Central memory CD4-positive, alpha-beta T cell (primary cell): Measurements from ENCODE around the gene NME3.
"Not testable (repeated sequence)": the region's sequence is repeated elsewhere in the genome, so short reads cannot be mapped to it uniquely, and the experiment has no call there.

ENCODE experiments used
- DNase-seq: peaks from one replicate; pipeline ENCODE4 v3.0.0; 2022
- total RNA-seq, 3 experiments: gene quantifications; one replicate each; lab custom pipeline; 2026; lab: John Stamatoyannopoulos, UW

NME3 gene
- total RNA-seq, result 13.5 to 30.5 (median 29.7) reads per million in 3 experiments

DNA sequence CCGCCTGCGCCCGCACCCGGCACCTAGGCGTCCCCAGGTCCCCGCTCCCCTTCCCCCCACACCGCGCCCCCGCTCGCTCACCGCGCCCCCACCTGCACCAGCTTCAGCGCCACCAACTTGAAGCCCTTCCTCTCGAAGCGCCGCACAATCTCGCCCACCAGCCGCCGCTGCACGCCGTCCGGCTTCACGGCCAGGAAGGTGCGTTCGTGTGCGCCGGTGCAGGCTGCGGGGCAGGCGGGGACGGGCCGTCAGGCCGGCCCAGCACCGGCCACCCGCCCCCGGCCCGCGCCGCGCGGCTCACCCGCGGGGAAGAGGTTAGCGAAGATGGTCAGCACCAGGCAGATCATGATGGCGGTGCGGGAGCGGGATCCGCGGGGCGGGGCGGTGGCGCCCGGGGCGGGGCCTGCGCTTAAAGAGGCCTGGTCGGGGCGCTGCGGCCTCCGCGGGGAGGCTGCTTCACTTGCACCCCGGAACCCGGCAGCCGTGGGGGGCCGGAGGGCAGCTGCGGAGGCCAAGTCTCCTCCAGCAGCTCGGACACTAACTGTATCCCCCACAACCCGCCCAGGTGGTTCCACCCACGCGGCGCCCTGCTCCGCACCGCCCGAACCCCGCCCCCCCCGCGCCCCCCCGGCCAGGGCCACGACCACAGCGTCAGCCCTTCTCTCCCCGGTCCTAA is at the start of gene NME3:
NME3 (minus strand) TSS at position 356 of the 676 bp plus-strand sequence; CDS start at position 347, 9 bp downstream.
- DNase-seq, result peak; percentile 63

DNA sequence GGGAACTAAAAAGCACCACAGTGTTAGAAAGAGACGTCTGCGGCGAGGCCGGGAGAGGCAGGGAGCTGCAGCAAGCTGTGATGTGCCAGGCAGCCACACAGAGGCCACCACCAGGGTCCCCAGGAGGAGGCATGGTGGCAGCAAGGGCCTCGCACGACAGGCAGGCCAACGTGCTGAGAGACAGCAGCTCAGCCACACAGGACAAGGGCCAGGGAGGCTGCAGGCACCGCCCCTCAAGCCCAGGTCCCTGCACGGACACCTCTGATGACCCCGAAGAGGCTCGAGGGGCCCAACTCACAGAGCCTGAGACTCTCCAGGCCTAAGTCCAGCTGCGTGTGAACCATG is 49.6 kb upstream of the NME3 start:
- no peak for DNase-seq

DNA sequence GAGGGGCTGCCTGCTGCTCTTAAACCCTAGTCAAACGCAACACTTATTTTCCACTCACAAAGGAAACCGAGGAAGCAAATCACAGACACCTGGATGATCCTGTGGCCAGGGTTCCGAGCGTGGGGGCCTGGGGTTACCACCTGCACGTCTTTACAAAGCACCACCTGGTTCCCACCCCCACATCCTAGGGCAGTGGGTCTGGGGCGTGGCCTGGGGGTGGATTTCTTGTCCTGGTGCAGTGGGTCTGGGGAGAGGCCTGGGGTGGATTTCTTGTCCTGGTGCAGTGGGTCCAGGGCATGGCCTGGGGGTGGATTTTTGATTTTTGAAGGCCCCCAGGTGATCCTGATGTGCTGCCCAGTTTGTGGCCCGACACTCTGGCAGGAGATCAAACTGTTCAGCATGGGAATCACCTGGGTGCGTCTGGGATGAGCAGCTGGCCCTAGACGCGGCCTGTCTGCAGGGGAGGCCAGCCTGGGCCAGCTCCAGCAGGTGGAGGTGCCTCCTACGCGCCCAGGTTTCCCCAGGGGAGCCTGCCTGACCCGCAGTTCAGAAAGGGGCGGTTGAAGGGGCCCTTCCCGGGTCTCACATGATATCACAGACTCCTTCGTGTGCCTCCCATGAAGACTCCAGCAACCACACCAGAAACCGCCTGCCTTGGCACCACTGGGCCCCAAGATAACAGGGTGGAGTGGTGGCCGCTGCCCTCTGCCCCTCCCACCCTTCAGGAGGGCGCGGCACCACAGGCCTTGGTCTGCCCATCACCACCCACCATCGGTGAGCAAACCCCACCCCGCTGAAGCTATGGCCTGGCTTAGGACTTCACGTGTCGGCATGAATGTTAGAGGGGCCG is 49.0 kb upstream of the NME3 start:
- DNase-seq, result no peak

DNA sequence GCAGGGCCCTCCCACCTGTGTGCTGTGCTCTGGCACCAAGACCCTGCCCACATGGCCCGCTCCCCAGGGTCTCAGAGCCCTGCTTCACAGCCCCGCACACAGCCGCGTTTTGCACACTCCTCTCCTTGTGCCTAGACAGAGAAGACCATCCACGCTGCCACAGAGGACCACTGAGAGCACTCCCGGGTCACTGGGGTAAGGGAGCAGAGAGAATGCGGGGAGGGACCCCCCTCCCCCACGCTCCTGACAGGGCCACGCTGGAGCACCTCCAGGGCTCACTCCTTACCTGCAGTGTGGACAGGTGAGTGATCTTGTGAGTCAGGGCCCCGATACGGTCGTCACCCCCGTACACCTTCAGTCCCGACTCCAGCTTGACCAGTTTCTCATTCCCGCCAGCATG is 48.3 kb upstream of the NME3 start:
- no peak for DNase-seq

DNA sequence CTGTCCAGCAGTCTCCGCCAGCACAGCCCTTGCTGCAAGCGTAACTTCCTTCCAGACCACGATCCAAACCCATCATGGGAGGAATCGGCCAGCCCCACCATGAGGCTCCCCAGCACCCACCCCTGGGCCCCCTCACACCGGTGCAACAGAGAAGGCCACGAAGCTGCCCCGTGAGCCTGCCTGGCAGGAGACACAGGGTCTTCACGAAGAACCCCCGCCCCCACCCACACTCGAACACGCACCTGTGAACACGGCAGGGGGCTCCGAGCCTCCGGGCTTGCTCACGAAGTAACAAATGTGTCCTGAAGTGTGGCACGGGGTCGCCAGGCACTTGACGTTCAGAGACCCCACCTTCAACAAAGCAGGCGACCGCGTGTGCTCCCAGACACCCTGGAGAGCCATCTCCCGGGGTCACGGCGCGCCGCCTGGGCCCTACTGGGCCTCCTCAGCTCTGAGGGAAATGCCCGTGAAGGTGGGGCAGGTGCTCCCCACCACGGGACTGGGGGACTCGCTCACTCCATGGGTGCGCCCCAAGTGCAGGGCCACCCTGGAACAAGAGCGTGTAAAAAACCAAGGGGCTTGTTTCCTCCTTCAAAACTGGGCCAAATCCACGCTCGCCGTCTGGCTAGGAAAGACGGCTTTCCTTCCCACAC is 47.7 kb upstream of the NME3 start:
- DNase-seq, result no peak

DNA sequence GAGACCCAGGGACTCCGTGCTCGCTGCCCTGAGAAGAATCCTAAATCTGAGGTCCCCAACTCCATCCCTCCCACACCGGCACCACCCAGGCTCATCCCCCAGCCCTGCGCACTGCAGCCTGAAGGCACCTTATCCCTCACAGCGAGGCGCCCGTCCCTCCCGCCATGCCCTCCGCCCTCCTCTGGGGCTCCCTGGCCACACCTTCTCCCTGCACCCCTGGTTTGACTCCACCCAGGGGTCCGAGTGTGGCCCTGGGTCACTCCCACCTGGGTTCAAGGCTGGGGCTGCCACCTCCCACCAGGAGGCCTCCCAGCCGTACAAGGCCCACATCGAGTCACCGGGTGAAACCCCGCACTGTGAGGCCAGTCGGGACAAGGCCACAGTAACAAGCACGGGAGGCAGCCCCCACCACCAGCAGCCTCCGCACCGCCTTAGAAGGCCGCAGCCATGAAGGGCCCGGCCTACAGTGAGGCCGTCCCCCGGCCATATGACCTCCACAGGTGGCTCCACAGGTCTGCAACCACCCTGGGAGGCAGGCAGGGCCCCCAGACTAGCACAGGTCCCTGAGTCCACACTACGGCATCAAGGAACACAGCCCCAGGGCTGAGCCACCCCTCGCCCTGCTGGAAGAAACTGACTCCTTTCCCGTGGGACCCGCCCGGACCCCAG is 47.0 kb upstream of the NME3 start:
- DNase-seq, result no peak

DNA sequence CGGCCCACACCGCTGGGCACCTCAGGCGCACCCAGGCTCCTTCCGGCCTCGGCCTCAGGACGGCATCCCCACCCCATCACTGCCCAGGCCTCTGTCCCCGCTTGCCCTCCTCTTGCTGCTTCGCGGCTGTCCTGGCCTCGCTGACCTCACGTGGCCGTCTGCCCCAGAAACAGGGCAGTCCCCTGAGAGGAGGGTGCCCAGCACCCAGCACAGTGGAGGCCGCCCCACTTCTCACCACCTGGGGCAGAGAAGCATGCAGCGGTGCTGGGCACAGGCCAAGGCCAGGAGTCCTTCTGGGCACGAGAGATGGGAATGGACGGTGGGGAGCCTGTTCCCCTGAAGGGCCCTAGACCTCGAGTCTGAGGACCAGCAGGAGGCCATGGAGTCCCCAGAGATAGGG is 46.4 kb upstream of the NME3 start:
- DNase-seq, result no peak

DNA sequence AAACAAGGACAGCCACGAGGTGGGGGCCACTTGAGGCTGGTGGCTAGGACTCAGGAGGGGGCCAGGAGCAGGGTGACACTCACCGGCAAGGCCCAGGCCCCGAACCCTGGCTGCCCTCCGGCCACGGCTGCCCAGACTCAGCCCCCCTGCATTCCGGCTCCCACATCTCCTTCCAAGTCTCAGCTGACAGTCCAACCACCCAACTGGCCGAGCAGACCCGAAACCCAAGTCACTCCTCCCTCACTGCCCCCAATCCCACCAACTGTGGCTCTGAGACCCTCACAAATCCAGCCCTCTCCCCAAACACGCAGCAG is 45.9 kb upstream of the NME3 start:
- no peak for DNase-seq

DNA sequence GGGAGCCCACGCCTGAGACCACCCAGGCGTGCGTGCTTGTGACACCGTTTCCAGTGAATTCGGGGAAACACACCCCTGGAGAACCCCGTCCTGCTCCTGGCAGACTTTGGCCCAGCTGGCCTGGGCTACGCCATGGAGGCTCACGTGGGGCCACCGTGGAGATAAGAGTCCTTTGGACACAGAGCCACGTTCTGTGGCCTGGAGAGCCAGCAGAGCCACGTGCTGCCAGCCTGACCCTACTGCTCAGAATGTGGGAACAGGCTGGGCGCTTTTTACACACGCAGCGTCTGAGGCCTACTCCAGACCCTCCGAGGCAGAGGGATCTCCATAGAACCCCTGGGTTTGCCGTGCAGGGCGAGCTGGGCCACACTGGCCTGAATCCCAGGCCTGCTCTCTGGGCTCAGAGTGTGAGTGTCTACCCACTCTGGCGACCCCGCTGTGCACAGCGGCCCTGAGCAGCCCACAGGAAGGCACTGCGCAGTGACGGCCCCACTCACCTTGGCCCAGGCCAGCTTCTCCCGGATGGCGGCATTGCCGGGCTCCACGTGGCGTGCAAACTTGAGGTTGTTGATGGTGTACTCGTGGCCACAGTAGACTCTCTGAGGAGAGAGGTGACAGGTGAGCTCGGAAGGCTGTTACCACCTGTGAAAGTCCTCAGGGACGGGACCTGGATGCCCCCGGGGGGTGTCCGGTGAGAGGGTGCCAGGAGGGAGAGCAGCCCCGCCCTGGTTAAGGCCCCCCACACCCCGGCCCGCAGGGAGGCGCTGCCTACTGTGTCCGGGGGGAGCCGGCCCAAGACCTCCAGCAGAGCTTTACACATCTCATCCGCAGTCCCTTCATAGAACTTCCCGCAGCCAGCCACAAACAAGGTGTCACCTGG is 45.3 kb upstream of the NME3 start:
- no peak for DNase-seq

DNA sequence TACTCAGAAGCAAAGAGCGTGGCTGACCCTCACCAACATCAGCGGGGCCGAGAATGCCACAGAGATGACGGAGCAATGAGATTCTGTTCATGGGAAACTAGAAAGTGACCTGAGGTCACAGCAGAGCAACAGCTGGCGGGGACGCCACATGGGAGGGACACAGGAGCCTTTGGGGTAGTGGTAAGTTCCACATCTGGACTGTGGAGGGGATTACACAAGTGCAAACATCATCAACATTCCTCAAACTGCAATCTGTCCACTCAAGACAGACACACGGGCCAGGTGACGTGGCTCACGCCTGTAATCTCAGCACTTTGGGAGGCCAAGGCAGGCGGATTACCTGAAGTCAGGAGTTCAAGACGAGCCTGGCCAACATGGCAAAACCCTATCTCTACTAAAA is 44.1 kb upstream of the NME3 start:
- no peak for DNase-seq

DNA sequence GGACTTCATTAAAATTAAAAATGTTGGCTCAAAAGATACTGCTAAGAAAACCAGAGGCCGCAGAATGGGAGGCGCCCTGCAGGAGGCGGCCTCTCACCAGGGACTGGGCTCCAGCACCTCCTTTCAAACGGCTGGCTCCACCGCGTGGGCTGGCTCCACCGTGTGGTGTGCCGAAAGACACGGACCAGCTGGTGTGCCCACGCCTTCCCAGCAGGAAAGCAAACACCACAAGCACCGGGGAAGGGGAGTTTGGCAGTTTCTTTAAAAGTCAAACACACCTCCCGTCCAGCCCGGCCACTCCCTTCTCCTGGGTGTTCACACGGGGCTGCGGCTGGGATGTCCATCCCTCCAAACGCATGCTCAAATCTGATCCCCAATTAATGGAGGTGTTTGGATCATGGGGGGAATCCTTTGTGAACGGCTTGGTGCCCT is 41.4 kb upstream of the NME3 start:
- peak; percentile 22 for DNase-seq

DNA sequence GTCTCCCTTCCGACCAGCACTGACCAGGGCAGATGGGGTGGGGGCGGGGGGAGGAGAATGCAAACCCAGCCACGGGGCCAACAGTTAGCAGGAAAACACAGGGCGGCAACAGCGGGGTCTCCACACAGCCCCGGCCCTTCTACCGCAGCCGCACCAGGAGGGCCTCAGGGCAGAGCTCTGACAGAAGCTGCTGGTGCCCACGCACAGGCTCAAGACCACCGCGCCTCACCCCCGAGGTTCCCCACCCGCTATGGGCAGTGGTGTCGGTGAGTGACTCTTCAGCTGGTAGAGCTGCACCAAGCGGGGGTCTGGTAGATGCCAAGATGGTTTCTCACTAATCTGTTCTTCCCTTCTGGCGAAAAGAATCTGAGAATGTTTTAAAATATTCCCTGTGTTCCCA is 39.2 kb upstream of the NME3 start:
- no peak for DNase-seq

DNA sequence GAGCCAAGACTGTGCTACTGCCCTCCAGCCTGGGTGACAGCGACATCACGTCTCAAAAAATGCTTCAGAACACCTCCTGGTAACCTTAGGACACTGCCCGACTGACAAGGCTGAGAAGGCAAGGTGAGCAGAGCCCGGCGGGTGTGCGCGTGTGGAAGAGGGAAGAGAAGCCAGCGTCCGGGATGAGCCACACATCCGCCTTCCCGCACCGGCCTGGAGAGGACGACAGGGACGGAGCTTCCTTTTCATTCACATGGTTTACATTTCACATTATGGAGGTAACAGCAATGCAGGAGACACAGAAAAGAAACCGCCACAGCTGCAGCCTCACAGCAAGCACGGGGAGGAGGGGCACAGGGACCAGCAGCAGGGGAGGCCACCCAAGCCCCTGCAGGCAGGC is 38.8 kb upstream of the NME3 start:
- DNase-seq, result no peak

DNA sequence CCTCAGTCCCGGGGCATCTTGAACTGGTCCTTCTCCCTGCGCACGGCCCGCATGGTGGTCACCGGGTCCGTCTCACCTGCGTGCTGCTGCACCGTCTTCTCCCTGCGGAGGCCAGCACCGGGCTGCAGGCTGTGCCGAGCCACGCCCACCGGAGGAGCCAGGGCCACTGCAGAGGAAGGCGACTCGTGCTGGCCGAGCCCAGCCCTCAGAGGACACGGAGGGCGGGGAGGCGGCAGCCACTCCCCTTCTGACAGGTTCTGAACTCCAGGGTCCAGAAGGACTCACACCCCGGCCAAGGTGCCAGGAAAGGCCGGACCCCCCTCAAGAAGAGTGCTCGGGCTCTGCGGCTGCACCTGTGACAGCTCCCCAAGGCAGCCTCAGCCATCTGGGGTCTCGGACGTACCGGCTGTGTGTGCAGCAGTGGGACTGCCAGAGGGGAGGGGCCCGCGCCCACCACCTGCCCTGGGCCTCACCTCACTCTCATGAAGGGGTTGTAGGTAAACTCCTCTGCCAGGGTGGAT is 38.0 kb upstream of the NME3 start:
- DNase-seq, result no peak

DNA sequence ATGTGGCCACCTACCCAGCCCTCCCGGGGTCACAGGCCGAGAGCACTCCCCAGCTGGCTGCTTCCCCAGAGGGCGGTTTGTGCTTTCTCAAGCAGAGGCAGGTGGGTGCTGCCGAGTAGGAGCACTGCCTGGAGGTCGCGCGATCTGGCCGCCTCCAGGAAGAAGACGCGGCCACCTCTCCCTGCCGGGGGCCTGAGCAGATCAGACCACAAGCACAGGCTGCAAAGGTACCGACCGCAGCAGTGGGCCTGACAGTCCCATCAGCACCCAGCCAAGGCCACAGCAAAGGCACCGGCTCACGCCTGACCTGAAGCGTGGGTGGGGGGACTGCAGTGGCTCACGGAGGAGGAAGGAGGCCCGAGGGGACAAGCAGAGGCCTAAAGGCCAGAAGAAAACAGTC is 37.3 kb upstream of the NME3 start:
- no peak for DNase-seq

DNA sequence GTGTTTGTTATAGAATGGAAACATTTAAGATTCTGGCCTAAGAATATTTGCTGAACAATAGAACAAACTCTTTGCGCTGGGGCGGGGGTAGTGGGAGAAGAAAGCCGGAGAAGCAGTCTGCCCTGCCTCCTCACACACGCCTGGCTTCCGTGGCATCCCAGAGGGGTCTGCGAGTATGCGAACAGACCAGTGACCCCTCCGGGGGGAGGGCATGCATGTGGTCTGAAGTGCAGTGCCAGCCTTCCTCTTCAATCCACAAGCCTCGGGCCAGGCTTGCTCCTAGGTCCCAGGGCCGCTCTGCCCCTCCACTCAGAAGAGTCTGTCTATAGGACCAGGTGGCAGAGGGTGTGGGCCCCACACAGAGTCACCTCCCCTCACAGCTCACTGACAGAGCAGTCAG is 36.3 kb upstream of the NME3 start:
- DNase-seq, result no peak

DNA sequence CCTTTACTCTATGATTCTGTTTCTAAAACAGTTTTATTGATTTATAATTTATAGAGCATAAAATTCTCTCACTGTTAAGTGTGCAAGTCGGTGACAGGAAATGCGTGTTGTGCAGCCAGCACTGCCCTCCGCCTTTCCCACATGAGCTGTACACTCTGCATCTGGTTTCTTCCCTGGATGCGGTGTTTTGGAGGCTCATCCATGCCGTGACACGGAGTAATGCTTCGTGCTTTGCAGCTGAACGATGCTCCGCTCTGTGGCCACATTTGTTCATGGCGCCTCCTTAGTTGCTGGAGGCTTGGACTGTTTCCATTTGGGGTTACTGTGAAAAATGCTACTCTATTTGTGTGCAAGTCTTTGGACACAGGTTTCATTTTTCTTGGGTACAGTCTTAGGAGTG is 29.4 kb upstream of the NME3 start:
- DNase-seq, result no peak

DNA sequence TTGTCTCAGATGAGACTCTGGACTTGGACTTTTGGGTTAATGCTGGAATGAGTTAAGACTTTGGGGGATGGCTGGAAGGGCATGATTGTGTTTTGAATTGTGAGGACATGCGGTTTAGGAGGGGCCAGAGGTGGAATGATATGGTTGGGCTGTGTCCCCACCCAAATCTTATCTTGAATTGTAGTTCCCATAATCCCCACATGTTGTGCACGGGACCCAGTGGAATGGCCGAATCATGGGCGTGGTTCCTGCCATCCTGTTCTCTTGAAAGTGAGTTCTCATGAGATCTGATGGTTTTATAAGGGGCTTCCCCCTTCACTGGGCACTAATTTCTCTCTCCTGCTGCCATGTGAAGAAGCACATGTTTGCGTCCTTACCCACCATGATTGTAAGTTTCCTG is 27.9 kb upstream of the NME3 start:
- DNase-seq, result not testable (repeated sequence)

DNA sequence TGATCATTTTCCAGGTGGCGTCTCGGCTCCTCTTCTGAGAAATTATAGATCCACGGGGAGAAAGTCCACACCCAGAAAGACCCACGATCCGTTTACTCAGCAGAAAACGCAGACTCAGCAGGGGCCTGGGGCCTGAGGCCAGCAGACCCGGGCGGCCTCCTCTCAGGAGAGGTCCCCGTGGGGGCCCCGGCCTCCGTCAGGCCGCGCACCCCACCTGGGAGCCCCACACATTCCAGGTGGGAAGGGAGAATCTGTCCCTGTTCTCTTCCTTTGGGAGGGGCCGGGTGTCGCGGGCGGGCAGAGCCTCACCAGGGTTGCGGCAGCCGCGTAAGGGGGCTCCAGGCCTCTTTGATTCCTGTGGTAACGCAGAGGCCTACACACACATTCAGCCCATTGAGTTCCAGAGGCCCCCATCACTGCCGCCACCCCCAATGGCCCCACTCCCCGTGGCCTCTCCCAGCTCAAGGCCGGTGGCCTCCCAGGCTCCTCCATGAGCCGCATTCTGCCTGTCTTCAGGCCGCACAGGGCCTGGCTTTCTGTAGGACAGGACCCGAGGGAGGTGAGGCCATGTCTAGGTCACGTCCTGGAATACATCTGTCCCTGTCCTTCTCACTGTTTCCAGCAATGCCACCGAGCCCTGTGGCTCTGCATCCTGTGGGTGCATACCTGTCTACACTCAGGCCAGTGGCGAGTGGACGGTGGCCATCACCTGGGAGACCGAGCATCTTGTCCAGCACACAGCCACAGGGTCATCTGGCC is 23.7 kb upstream of the NME3 start:
- no peak for DNase-seq

DNA sequence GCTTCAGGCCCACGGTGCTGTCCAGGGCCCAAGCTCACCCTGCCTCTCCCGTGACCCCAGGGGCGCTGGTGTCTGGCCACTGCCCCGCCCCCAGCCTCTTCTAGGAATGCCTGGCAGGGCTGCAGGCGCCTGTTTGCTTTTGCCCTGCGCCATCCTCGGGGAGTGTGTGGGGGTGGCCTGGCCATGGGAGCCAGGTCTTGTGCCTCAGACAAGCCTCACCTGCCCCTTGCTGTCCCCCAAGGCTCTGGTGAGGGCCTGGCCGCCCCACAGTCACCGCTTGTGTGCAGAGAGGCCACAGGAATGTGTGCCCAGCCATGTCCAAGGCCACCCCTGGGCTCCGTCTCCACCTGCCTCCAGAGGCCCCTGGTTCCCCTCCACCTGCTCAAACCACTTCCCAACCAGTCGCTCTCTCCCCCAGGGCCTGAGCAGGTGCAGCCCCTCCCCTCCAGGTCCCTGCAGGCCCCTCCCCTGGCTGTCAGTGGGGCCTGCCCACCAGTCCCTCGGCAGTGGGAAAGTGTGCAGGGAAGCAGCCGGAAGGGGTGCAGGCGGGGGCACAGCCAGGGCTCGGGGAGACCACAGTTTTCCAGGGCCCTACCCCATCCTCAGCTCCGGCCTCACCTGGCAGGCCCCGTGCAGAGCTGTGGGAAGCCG is 23.0 kb upstream of the NME3 start:
- DNase-seq, result no peak
